Naive thymus-derived CD8-positive, alpha-beta T cell (primary cell): ENCODE results near the gene ZNF879. TPM values are rescaled to one million over a fixed set of nuclear protein-coding genes. Genes with fewer than 3 reads are reported as not detected.

Experiments used
- ATAC-seq, 2 donors: fragments of 150-1000 bp; cut with Tn5 transposase in 1 of 2; sonication (Bioruptor Pico), chemical (Tn5 transposase) in 1 of 2; 1 replicate in 1 of 2; 2 replicates in 1 of 2; pipeline ENCODE4 v1.10.0; 2021; ENCODE audit warnings: mild to moderate bottlenecking in 2 of 2, moderate library complexity in 2 of 2
- POLR2A ChIA-PET: fragments of 350-600 bp; sonication (Branson Sonifier 250); formaldehyde crosslinking; loops from one replicate; lab custom pipeline; 2021; ENCODE audit warnings: antibody characterized with exemption; lab: Charles Lee
- DNase-seq, 10 donors: peaks; one replicate each; pipeline versions ENCODE4 v3.0.0 to v3.0.0-alpha.2; 2020 to 2022
- H3K27ac Mint-ChIP-seq, 10 donors: one replicate each; pipeline ENCODE4 v1.8.0; 2020 to 2022; ENCODE audit warnings: mild to moderate bottlenecking in 10 of 10, mixed read lengths in 10 of 10, moderate library complexity in 4 of 10, inconsistent platforms in 1 of 10
- H3K27me3 Mint-ChIP-seq, 5 donors: one replicate each; pipeline ENCODE4 v1.8.0; 2021 to 2022; ENCODE audit warnings: mixed read lengths in 5 of 5
- H3K36me3 Mint-ChIP-seq, 3 donors: one replicate each; pipeline ENCODE4 v1.8.0; 2020 to 2022; ENCODE audit warnings: mixed read lengths in 3 of 3, mild to moderate bottlenecking in 2 of 3, inconsistent platforms in 1 of 3
- H3K4me1 Mint-ChIP-seq, 4 donors: one replicate each; pipeline ENCODE4 v1.8.0; 2021 to 2022; ENCODE audit warnings: mixed read lengths in 4 of 4
- H3K4me3 Mint-ChIP-seq, 10 donors: one replicate each; pipeline ENCODE4 v1.8.0; 2020 to 2022; ENCODE audit warnings: mild to moderate bottlenecking in 10 of 10, mixed read lengths in 10 of 10, moderate library complexity in 6 of 10, inconsistent platforms in 1 of 10
- H3K9me3 Mint-ChIP-seq, 9 donors: one replicate each; pipeline ENCODE4 v1.8.0; 2020 to 2022; ENCODE audit warnings: mixed read lengths in 9 of 9, mild to moderate bottlenecking in 3 of 9, inconsistent platforms in 1 of 9, moderate library complexity in 1 of 9
- polyA plus RNA-seq, 3 donors: library from polyadenylated mRNA; unstranded; fragments of 300-500 nt; fragmentation: Illumina TruSeq; gene quantifications; one replicate each; pipeline ENCODE4 v1.2.3, GENCODE V29; 2021
- total RNA-seq, 8 experiments: library from RNA in 2 of 8; stranded (reverse) in 2 of 8; gene quantifications; one replicate each; pipeline ENCODE4 v1.2.3 and lab custom pipeline; 2021 to 2026

ZNF879 gene
- total and polyA plus RNA-seq, 5 experiments from 2014 or later, result 2.5 to 23.5 (median 4.1) TPM

DNA sequence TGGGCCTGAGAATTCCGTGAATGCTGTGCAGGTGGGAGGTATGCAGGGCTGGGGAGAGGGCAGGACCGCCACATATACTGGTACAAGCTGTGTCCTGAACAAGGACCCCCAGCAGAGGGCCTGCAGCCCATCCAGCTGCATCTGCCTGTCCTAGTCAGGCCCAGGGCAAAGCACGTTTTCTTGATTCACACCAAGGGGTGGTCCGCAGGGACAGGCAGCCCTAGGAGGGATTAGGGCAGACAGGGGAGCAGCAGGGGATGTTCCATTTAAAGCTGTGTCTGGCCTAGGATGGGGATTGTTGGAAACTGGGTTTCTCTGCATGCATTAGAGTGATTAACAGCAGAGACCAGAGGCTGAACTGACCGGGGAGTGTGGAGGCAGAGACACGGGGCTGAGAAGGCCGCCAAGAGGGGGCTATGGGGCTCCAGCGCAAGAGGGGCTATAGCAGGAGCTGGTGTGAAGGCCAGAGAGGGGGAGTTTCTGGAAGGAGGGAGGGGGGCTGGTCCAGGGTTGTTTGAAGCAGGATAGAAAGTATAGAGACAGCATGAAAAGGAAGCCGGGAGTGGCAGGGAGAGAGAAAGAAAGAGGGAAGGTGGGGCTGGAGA, 31.2 kb upstream of the ZNF879 start:
- peaks cover 17 to 51% (median 34%) of the 10 kb centered on the region in 5 donors for H3K27me3 Mint-ChIP-seq
- no peak overlapping the region for H3K27ac Mint-ChIP-seq
- H3K36me3 Mint-ChIP-seq, result peaks cover 0 to 5% (median 0%) of the 10 kb centered on the region in 3 donors
- POLR2A ChIA-PET, result no interaction called here
- H3K4me1 Mint-ChIP-seq, result peaks cover 3 to 12% (median 5%) of the 10 kb centered on the region in 4 donors
- ATAC-seq (no peak), DNase-seq (no peak)
- H3K9me3 Mint-ChIP-seq, result peaks cover 0 to 24% (median 11%) of the 10 kb centered on the region in 9 donors
- H3K4me3 Mint-ChIP-seq, result peak overlapping the region in 2 of 10 donors; percentile 27 to 39

DNA sequence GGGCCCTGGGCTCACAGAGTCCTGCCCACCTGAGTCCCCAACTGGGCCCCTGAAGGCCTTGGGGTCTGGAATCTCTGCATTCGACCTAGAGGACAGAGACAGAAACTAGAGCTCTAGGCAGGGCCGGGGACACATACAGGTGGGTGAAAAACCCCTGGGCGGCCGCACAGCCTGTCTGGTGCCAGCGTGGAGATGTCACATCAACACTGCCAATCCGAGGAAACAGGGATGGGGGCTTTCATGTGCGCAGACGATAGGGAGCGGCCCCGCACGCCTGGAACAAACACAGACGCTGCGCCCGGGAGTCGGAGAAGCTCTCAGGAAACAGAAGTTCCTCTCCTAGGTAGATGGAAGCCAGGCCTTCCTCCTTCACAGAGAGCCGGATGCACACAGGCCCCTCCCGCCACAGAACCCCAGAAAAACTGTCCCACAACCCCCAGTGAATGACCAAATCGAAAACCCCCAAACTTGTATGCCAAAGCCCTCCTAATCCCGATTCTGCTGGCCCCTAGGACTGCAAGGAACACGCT, 30.3 kb upstream of the ZNF879 start:
- Mint-ChIP-seq H3K27me3 (peaks cover 15 to 51% (median 35%) of the 10 kb centered on the region in 5 donors), H3K36me3 (peaks cover 0 to under 1% (median 0%) of the 10 kb centered on the region in 3 donors), H3K4me3 (peak overlapping the region in 2 of 10 donors; percentile 44 to 52), H3K27ac (no peak overlapping the region), H3K4me1 (peaks cover 3 to 12% (median 5%) of the 10 kb centered on the region in 4 donors), H3K9me3 (peaks cover 0 to 21% (median 3%) of the 10 kb centered on the region in 9 donors)
- DNase-seq (no peak), ATAC-seq (no peak)
- POLR2A ChIA-PET, result no interaction called here

DNA sequence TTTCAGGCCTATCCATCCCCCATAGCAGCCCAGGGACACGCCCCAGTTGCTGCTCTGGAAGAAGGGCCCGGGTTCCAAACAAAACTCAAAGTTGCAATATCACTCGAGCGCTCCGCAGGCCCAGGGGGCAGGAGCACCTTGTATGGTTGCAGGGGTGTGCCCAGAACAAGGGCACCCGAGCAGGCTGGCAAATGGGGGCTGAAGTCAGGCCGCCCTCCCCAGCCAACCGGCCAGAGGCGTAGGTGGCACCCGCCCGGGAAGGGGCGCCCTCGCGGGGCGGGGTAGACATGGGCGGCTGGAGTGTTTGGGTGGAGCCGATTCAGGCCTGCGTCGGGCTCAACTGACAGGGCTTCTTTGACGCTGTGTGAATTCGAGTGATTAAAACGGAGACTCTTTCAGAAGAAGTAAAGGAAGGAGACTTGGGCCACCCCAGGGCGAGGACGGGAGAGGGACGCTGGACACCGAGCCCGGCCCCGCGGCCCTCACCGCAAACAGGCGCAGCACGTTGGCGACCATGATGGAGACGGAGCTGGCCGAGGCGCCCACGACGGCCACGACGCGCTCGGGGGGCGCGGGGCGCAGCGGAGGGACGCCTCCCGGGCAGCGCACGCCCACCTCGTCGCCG, 29.5 kb upstream of the ZNF879 start:
- peaks cover 15 to 56% (median 38%) of the 10 kb centered on the region in 5 donors for H3K27me3 Mint-ChIP-seq
- POLR2A ChIA-PET, result no interaction called here
- H3K27ac Mint-ChIP-seq, result no peak overlapping the region
- ATAC-seq (no peak), DNase-seq (no peak)
- peaks cover 3 to 12% (median 5%) of the 10 kb centered on the region in 4 donors for H3K4me1 Mint-ChIP-seq
- peak overlapping the region in 2 of 10 donors; percentile 30 to 44 for H3K4me3 Mint-ChIP-seq
- peaks cover 0 to 18% (median 3%) of the 10 kb centered on the region in 9 donors for H3K9me3 Mint-ChIP-seq
- peaks cover 0 to 3% (median 0%) of the 10 kb centered on the region in 3 donors for H3K36me3 Mint-ChIP-seq

DNA sequence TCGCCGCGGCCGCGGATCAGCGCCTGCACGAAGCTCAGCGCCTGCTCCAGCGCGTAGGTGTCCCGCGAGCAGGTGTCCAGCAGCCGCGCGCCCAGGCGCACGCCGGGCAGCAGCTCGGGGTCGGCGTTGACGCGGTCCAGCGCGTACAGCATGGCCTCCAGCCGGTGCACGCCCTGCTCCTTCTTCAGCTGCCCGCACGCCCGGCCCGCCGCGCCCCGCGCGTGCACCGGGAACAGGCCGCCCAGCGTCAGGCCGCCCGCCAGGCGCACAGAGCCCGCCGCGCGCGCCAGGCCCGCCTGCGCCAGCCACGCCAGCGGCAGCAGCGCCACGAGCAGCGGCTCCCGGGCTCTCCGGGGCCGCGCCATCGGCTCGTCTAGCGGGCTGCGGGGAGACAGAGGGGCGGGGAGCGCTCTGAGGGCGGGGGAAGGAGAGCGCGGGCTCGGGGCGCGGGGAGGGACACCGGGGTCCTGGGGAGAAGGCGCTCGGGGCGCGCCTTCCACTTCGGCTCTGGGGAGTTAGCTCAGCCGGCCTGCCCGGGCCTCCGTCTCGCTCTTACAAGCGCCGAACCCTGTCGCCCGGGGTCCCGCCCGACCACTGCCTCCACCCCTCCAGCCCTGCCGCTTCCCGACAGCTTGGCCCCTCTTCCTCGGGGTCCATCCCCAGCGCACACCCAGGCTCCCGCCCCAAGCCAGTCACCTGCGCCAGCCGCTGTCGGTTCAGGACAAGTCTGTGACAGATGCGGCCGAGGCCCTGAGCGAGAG, 28.8 kb upstream of the ZNF879 start, which contains the start of gene GRM6:
Gene GRM6, minus strand, starts transcription at position 741 of the 761 bp plus-strand sequence. Its CDS starts 376 bp downstream, at position 365.
- H3K27ac Mint-ChIP-seq, result no peak within 1 kb of the TSS
- peak within 1 kb of the TSS in 4 of 10 donors; percentile 22 to 60 (median 34) for H3K4me3 Mint-ChIP-seq
- H3K27me3 Mint-ChIP-seq, result peaks cover 15 to 58% (median 38%) of the 10 kb centered on the region in 5 donors
- H3K36me3 Mint-ChIP-seq, result peaks cover 0 to 3% (median 0%) of the 10 kb centered on the region in 3 donors
- H3K4me1 Mint-ChIP-seq, result peaks cover 3 to 12% (median 5%) of the 10 kb centered on the region in 4 donors
- ATAC-seq (no peak), DNase-seq (no peak)
- POLR2A ChIA-PET, result no interaction called here
- peaks cover 0 to 12% (median 3%) of the 10 kb centered on the region in 9 donors for H3K9me3 Mint-ChIP-seq

DNA sequence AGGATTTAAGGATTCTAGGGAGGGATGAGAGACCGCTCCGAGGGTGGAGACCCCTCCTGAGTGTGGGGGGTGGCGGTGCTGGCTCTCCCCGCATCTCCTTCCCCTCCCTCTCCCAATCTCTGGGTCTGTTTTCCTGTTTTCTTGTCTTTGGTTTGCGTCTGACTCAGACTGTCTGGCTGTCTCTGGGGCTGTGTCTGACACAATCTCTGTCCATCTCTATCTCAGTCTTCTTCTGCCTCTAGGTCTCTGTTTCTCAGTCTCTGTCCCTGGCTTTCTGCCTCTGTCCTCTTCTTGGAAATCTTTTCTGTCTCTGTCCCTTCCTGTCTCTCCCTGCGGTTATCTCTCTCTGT, 28.3 kb upstream of the ZNF879 start:
- ATAC-seq, result no peak
- Mint-ChIP-seq H3K9me3 (peaks cover 0 to 10% (median 1%) of the 10 kb centered on the region in 9 donors), H3K27me3 (peaks cover 15 to 58% (median 38%) of the 10 kb centered on the region in 5 donors), H3K4me3 (peak overlapping the region in 3 of 10 donors; percentile 25 to 60 (median 25)), H3K36me3 (peaks cover 0 to 3% (median 0%) of the 10 kb centered on the region in 3 donors), H3K4me1 (peaks cover 3 to 12% (median 5%) of the 10 kb centered on the region in 4 donors), H3K27ac (no peak overlapping the region)
- POLR2A ChIA-PET, result no interaction called here
- DNase-seq, result no peak

DNA sequence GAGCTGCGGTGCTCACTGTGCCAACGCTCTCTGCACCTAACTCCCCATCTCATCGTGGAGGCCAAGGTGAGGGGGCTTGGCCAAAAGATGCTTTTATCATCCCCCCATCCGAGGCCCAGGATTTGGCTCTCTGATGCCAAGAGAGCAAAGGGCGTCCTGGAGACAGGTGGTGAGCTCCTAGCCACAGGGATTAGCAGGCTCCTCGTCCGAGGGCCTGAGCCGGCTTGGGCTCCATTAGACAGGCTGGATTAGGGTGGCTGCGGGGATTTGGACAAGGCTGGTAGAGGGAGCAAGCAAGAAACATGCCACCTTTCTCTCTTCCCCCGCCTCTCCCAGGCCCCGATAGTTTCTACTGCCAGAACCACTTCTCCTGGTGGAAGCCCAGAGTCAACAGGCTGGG, 27.4 kb upstream of the ZNF879 start:
- DNase-seq (no peak), ATAC-seq (no peak)
- POLR2A ChIA-PET, result no interaction called here
- Mint-ChIP-seq H3K4me1 (peaks cover 3 to 12% (median 5%) of the 10 kb centered on the region in 4 donors), H3K27ac (no peak overlapping the region), H3K36me3 (peaks cover 0 to 3% (median 0%) of the 10 kb centered on the region in 3 donors), H3K4me3 (peak overlapping the region in 1 of 10 donors; percentile 22), H3K9me3 (peaks cover 0 to 7% (median 4%) of the 10 kb centered on the region in 9 donors), H3K27me3 (peaks cover 18 to 58% (median 39%) of the 10 kb centered on the region in 5 donors)

DNA sequence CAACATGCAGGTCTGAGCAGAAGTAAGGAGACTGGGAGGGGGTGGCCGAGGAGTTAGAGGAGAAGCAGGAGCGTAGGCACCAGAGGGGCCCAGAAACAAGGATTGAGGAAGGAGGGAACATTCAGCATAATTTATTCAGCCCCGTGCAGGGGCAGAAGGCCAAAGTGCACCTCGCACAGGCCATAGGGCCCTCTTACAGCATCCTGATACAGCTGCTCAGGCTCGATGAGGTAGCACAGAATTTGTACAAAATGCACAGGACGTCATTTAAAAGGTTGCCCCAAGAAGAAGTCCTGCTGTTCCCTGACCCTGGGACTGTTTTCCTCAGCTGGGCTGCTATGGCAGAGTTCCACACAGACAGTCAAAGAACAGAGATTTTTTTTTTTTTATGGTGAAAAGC, 26.4 kb upstream of the ZNF879 start:
- Mint-ChIP-seq H3K36me3 (peaks cover 0 to 4% (median 3%) of the 10 kb centered on the region in 3 donors), H3K9me3 (peaks cover 0 to 11% (median 7%) of the 10 kb centered on the region in 9 donors), H3K4me3 (no peak overlapping the region), H3K27ac (no peak overlapping the region), H3K27me3 (peaks cover 20 to 57% (median 37%) of the 10 kb centered on the region in 5 donors), H3K4me1 (peaks cover 3 to 12% (median 5%) of the 10 kb centered on the region in 4 donors)
- POLR2A ChIA-PET, result no interaction called here
- no peak for ATAC-seq
- no peak for DNase-seq

DNA sequence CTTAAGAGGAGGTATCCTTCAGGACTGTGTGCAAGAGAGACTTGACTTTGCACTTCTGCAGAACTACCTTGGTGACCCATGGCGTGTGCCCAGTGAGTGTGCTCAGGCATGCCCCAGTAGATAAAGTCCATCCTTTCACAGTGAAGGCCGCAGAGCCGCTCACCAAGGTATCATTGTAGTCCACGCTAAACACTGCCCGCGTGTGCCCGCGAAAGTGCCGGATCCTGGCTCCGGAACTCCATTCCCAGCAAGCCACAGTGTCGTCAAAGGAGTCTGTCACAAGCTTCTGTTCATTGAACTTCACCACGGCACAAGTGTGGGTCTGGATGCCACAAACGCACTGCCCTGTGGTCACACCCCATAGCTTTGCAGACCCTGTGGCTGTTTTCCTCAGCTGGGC, 25.2 kb upstream of the ZNF879 start:
- no peak overlapping the region for H3K27ac Mint-ChIP-seq
- no peak for ATAC-seq
- peaks cover 3 to 5% (median 4%) of the 10 kb centered on the region in 4 donors for H3K4me1 Mint-ChIP-seq
- peaks cover 18 to 48% (median 25%) of the 10 kb centered on the region in 5 donors for H3K27me3 Mint-ChIP-seq
- H3K9me3 Mint-ChIP-seq, result peaks cover 0 to 19% (median 10%) of the 10 kb centered on the region in 9 donors
- no peak overlapping the region for H3K4me3 Mint-ChIP-seq
- no peak for DNase-seq
- H3K36me3 Mint-ChIP-seq, result peaks cover 3 to 13% (median 5%) of the 10 kb centered on the region in 3 donors
- POLR2A ChIA-PET, result no interaction called here

DNA sequence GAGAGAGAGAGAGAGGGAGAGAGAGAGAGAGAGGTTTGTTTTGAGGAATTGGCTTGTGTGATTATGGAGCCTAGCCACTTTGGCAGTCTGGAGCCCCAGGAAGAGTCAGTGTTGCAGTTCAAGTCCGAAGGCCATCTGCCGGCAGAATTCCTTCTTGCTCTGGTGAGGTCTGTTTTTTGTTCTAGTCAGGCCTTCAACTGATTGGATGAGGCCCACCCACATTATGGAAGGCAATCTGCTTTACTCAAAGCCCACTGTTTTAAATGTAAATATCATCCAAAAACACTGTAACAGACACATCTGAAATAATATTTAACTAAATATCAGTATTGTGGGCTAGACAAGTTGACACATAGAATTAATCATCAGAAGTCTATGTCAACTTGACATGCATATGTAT, 17.0 kb upstream of the ZNF879 start:
- H3K27me3 Mint-ChIP-seq, result peaks cover 4 to 28% (median 13%) of the 10 kb centered on the region in 5 donors
- no peak overlapping the region for H3K27ac Mint-ChIP-seq
- H3K36me3 Mint-ChIP-seq, result peaks cover 5 to 62% (median 9%) of the 10 kb centered on the region in 3 donors
- DNase-seq (no peak), ATAC-seq (no peak)
- peaks cover 19 to 77% (median 48%) of the 10 kb centered on the region in 9 donors for H3K9me3 Mint-ChIP-seq
- POLR2A ChIA-PET, result no interaction called here
- no peaks in the 10 kb centered on the region for H3K4me1 Mint-ChIP-seq
- H3K4me3 Mint-ChIP-seq, result no peak overlapping the region

DNA sequence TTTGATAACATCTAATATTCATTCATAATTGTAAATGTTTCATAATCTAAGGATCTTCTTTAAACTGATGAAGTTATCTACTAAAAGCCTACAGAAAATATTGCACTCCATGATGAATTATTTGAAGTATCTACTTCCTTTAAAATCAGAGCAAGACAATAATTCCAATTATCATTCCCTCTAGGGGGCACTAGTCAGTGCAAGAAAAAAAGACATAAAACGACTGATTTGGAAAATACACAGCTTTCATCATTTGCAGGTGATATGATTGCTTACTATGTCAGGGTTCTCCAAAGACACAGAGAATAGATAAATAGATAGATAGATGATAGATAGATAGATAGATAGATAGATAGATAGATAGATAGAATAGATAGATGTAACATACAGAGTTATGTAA, 14.9 kb upstream of the ZNF879 start:
- H3K27me3 Mint-ChIP-seq, result peaks cover 0 to 19% (median 8%) of the 10 kb centered on the region in 5 donors
- POLR2A ChIA-PET, result no interaction called here
- H3K27ac Mint-ChIP-seq, result no peak overlapping the region
- H3K9me3 Mint-ChIP-seq, result peaks cover 24 to 80% (median 47%) of the 10 kb centered on the region in 9 donors
- DNase-seq (no peak), ATAC-seq (no peak)
- peaks cover 2 to 56% (median 6%) of the 10 kb centered on the region in 3 donors for H3K36me3 Mint-ChIP-seq
- H3K4me1 Mint-ChIP-seq, result no peaks in the 10 kb centered on the region
- H3K4me3 Mint-ChIP-seq, result no peak overlapping the region

DNA sequence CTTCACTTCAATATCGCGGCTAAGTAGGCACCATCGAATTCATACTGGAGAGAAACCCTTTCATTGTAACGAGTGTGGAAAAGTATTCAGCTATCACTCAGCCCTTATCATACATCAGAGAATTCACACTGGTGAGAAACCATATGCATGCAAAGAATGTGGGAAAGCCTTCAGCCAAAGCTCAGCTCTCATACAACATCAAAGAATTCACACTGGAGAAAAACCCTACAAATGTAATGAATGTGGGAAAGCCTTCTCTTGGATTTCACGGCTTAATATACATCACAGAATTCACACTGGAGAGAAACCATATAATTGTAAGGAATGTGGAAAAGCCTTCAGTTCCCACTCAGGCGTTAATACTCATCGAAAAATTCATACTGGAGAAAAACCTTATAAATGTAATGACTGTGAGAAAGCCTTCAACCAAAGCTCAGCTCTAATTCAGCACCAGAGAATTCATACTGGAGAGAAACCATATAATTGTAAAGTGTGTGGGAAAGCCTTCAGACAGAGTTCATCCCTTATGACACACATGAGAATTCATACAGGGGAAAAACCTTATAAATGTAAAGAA, 9.5 kb downstream of the ZNF879 start:
- H3K4me3 Mint-ChIP-seq, result no peak overlapping the region
- peaks cover 15 to 100% (median 65%) of the 10 kb centered on the region in 9 donors for H3K9me3 Mint-ChIP-seq
- peaks cover 49 to 89% (median 84%) of the 10 kb centered on the region in 3 donors for H3K36me3 Mint-ChIP-seq
- no peak for ATAC-seq
- H3K4me1 Mint-ChIP-seq, result peaks cover 0 to 5% (median under 1%) of the 10 kb centered on the region in 4 donors
- H3K27ac Mint-ChIP-seq, result no peak overlapping the region
- H3K27me3 Mint-ChIP-seq, result no peaks in the 10 kb centered on the region
- POLR2A ChIA-PET, result interaction anchor here (0.9 kb wide), 1 partner anchor 9 kb away, joined by 5 read pairs; no protein-coding TSS in a partner anchor
- no peak for DNase-seq

DNA sequence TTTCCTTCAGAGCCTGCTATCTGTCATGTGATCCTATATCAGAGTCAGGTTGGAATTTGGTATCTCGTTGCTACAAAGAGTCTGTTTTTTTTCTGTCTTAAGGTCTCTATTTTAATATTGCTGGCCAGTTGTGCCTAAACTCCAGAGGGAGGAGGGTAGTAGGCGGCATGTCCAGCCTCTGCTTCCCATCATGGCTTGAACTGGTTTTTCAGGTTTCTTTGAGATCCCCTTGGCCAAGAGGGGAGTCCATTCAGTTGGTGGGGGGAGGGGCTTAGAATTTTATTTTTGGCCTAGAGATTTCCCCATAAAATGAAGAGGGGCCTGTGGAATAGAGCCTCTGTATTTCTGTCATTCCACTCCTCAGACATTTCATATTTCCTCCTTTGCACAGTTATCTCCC, 21.2 kb downstream of the ZNF879 start:
- H3K9me3 Mint-ChIP-seq, result peaks cover 11 to 91% (median 53%) of the 10 kb centered on the region in 9 donors
- ATAC-seq (no peak), DNase-seq (no peak)
- no peaks in the 10 kb centered on the region for H3K4me1 Mint-ChIP-seq
- POLR2A ChIA-PET, result no interaction called here
- no peak overlapping the region for H3K27ac Mint-ChIP-seq
- H3K4me3 Mint-ChIP-seq, result no peak overlapping the region
- H3K27me3 Mint-ChIP-seq, result peaks cover 1 to 13% (median 3%) of the 10 kb centered on the region in 5 donors
- H3K36me3 Mint-ChIP-seq, result peaks cover 0 to 65% (median 34%) of the 10 kb centered on the region in 3 donors
